ENCODE data around the gene IER3IP1.

IER3IP1 gene

GRCh38 chr18:47108373-47108772, 67.8 kb downstream of the IER3IP1 start:
- TF ChIP-seq CTCF (IDR thresholded peaks at IDR 0.05), result no peak
